GM19372 (cell line): Measurements from ENCODE around the gene GLI3.

Experiments
- ATAC-seq: cut with Tn5 transposase; IDR thresholded peaks from one replicate; pipeline ENCODE4 v1.9.1; 2021; ENCODE audit warnings: mild to moderate bottlenecking, low read depth, moderate library complexity; ENCODE audit not compliant: unreplicated experiment

Gene GLI3

GRCh38 chr7:42152329-42153205 is 84.4 kb downstream of the GLI3 start:
- no peak for ATAC-seq

GRCh38 chr7:42151309-42151708 is 85.7 kb downstream of the GLI3 start:
- ATAC-seq: no peak

GRCh38 chr7:42145539-42145938 is 91.5 kb downstream of the GLI3 start:
- no peak for ATAC-seq

- no peak for ATAC-seq
These were observed 92.4 kb downstream of the GLI3 start for GRCh38 chr7:42144604-42145003.

- ATAC-seq: no peak
These were observed 93.1 kb downstream of the GLI3 start for GRCh38 chr7:42143711-42144600.

- ATAC-seq: no peak
These were observed 94.9 kb downstream of the GLI3 start for GRCh38 chr7:42142089-42142488.

GRCh38 chr7:42139751-42140150 is 97.3 kb downstream of the GLI3 start:
- no peak for ATAC-seq

GRCh38 chr7:42138691-42139090 is 98.3 kb downstream of the GLI3 start:
- ATAC-seq: no peak

- ATAC-seq: no peak
These were observed 99.1 kb downstream of the GLI3 start for GRCh38 chr7:42137941-42138340.

- ATAC-seq: no peak
These were observed 99.6 kb downstream of the GLI3 start for GRCh38 chr7:42137431-42137830.

- ATAC-seq: no peak
These were observed 101.3 kb downstream of the GLI3 start for GRCh38 chr7:42135728-42136127.

GRCh38 chr7:42134276-42134876 is 102.6 kb downstream of the GLI3 start:
- ATAC-seq: no peak

GRCh38 chr7:42133321-42133720 is 103.7 kb downstream of the GLI3 start:
- ATAC-seq: no peak

- no peak for ATAC-seq
These were observed 108.3 kb downstream of the GLI3 start for GRCh38 chr7:42128703-42129102.

GRCh38 chr7:42127232-42127622 is 109.8 kb downstream of the GLI3 start:
- no peak for ATAC-seq

- ATAC-seq: no peak
These were observed 110.4 kb downstream of the GLI3 start for GRCh38 chr7:42126475-42127231.

- ATAC-seq: no peak
These were observed 111.7 kb downstream of the GLI3 start for GRCh38 chr7:42125321-42125720.

- ATAC-seq: no peak
These were observed 113.3 kb downstream of the GLI3 start for GRCh38 chr7:42123716-42124115.

GRCh38 chr7:42120191-42120590 is 116.8 kb downstream of the GLI3 start:
- ATAC-seq: no peak

GRCh38 chr7:42117201-42117600 is 119.8 kb downstream of the GLI3 start:
- no peak for ATAC-seq
